ENCODE results near the gene TCP10L. TPM values are rescaled to one million over a fixed set of nuclear protein-coding genes. Genes with fewer than 3 reads are reported as not detected.
"Not testable (repeated sequence)": the region's sequence is repeated elsewhere in the genome, so short reads cannot be mapped to it uniquely, and the experiment has no call there.

TCP10L gene
- 1 to 10 TPM in 1 of 2 experiments, under 1 TPM in 1; 0.23 to 1.1 TPM for total RNA-seq

GRCh38 chr21:32585042-32585710, at the start of gene TCP10L:
Gene TCP10L, minus strand, starts transcription at chr21:32585523. Its CDS starts 1,219 bp downstream, at chr21:32584304.
- DNase-seq, result no peak
- Mint-ChIP-seq H3K4me3 (peak within 1 kb of the TSS; percentile 53), H3K4me1 (peaks cover 6% of the 10 kb centered on the region), H3K27me3 (no peaks in the 10 kb centered on the region), H3K9me3 (no peaks in the 10 kb centered on the region), H3K36me3 (no peaks in the 10 kb centered on the region), H3K27ac (no peak within 1 kb of the TSS)
- ATAC-seq (ENCODE audit: low read depth), result no peak
- POLR2A ChIA-PET, result no interaction called here

GRCh38 chr21:32626621-32627196, 41.4 kb upstream of the TCP10L start:
- no peak overlapping the region for H3K4me3 Mint-ChIP-seq
- no peak for DNase-seq
- peaks cover 13% of the 10 kb centered on the region for H3K27me3 Mint-ChIP-seq
- POLR2A ChIA-PET, result no interaction called here
- H3K9me3 Mint-ChIP-seq, result no peaks in the 10 kb centered on the region
- ATAC-seq (ENCODE audit: low read depth), result no peak
- H3K36me3 Mint-ChIP-seq, result peaks cover 8% of the 10 kb centered on the region
- H3K27ac Mint-ChIP-seq, result no peak overlapping the region
- H3K4me1 Mint-ChIP-seq, result peaks cover 4% of the 10 kb centered on the region

GRCh38 chr21:32618218-32618617, 32.9 kb upstream of the TCP10L start:
- H3K9me3 Mint-ChIP-seq; H3K36me3 Mint-ChIP-seq; DNase-seq; H3K4me3 Mint-ChIP-seq; H3K4me1 Mint-ChIP-seq; POLR2A ChIA-PET; ATAC-seq (ENCODE audit: low read depth); H3K27ac Mint-ChIP-seq: not testable (repeated sequence)
- peaks cover 27% of the 10 kb centered on the region for H3K27me3 Mint-ChIP-seq

GRCh38 chr21:32613436-32614043, 28.2 kb upstream of the TCP10L start:
- peaks cover 5% of the 10 kb centered on the region for H3K36me3 Mint-ChIP-seq
- H3K27me3 Mint-ChIP-seq, result peaks cover 10% of the 10 kb centered on the region
- POLR2A ChIA-PET, result interaction anchor here (2.4 to 2.8 kb wide), 2 partner anchors 157 to 221 kb away, joined by 10 to 18 read pairs; partner anchors contain the start of genes PAXBP1 and URB1
- H3K4me3 Mint-ChIP-seq, result peak overlapping the region; percentile 99
- peaks cover 10% of the 10 kb centered on the region for H3K4me1 Mint-ChIP-seq
- ATAC-seq (ENCODE audit: low read depth) (no peak), DNase-seq (no peak)
- no peaks in the 10 kb centered on the region for H3K9me3 Mint-ChIP-seq
- H3K27ac Mint-ChIP-seq, result no peak overlapping the region

GRCh38 chr21:32612999-32613337, 27.6 kb upstream of the TCP10L start:
- H3K36me3 Mint-ChIP-seq, result peaks cover 5% of the 10 kb centered on the region
- peak overlapping the region; percentile 99 for H3K4me3 Mint-ChIP-seq
- POLR2A ChIA-PET, result interaction anchor here (1.1 to 2.8 kb wide), 4 partner anchors 114 to 221 kb away, joined by 4 to 18 read pairs (median 8); partner anchors contain the start of genes PAXBP1, SYNJ1 and URB1
- no peaks in the 10 kb centered on the region for H3K9me3 Mint-ChIP-seq
- H3K4me1 Mint-ChIP-seq, result peaks cover 10% of the 10 kb centered on the region
- ATAC-seq (ENCODE audit: low read depth) (peak; percentile 3), DNase-seq (no peak)
- H3K27me3 Mint-ChIP-seq, result peaks cover 8% of the 10 kb centered on the region
- peak overlapping the region; percentile 90 for H3K27ac Mint-ChIP-seq

- no peaks in the 10 kb centered on the region for H3K9me3 Mint-ChIP-seq
- peak; percentile 90 for ATAC-seq (ENCODE audit: low read depth)
- peaks cover 6% of the 10 kb centered on the region for H3K27me3 Mint-ChIP-seq
- DNase-seq, result peak; percentile 85
- H3K4me3 Mint-ChIP-seq, result peak within 1 kb of the TSS; percentile 99
- POLR2A ChIA-PET, result interaction anchor here (0.6 to 2.8 kb wide), 7 partner anchors 43 to 220 kb away, joined by 3 to 18 read pairs (median 5); partner anchors contain the start of genes PAXBP1, SYNJ1 and URB1
- H3K4me1 Mint-ChIP-seq, result peaks cover 10% of the 10 kb centered on the region
- H3K36me3 Mint-ChIP-seq, result peaks cover 5% of the 10 kb centered on the region
- peak within 1 kb of the TSS; percentile 90 for H3K27ac Mint-ChIP-seq
Observed at GRCh38 chr21:32612075-32612998, 27.0 kb upstream of the TCP10L start, which contains the start of gene CFAP298. Gene CFAP298, minus strand, starts transcription at chr21:32612377. Its CDS starts 134 bp downstream, at chr21:32612243.

GRCh38 chr21:32611471-32611997, 26.2 kb upstream of the TCP10L start:
- DNase-seq (peak; percentile 51), ATAC-seq (ENCODE audit: low read depth) (peak; percentile 37)
- POLR2A ChIA-PET, result interaction anchor here (0.8 to 2.8 kb wide), 5 partner anchors 43 to 219 kb away, joined by 3 to 18 read pairs (median 7); partner anchors contain the start of genes PAXBP1 and URB1
- Mint-ChIP-seq H3K27ac (peak overlapping the region; percentile 90), H3K4me3 (peak overlapping the region; percentile 99), H3K27me3 (peaks cover 6% of the 10 kb centered on the region), H3K4me1 (peaks cover 10% of the 10 kb centered on the region), H3K36me3 (peaks cover 8% of the 10 kb centered on the region), H3K9me3 (no peaks in the 10 kb centered on the region)

GRCh38 chr21:32610940-32611339, 25.6 kb upstream of the TCP10L start:
- POLR2A ChIA-PET, result interaction anchor here (1.5 to 2.8 kb wide), 4 partner anchors 42 to 219 kb away, joined by 5 to 18 read pairs (median 8); partner anchors contain the start of genes PAXBP1 and URB1
- not testable (repeated sequence) for H3K27me3 Mint-ChIP-seq; H3K9me3 Mint-ChIP-seq; H3K27ac Mint-ChIP-seq; DNase-seq; ATAC-seq (ENCODE audit: low read depth)
- Mint-ChIP-seq H3K36me3 (peaks cover 12% of the 10 kb centered on the region), H3K4me3 (peak overlapping the region; percentile 71), H3K4me1 (peaks cover 10% of the 10 kb centered on the region)

- DNase-seq, result no peak
- no peak for ATAC-seq (ENCODE audit: low read depth)
- POLR2A ChIA-PET, result interaction anchor here (0.7 kb wide), 2 partner anchors 10 to 265 kb away, joined by 4 to 6 read pairs; no protein-coding TSS in a partner anchor
- Mint-ChIP-seq H3K9me3 (no peaks in the 10 kb centered on the region), H3K27ac (no peak overlapping the region), H3K27me3 (no peaks in the 10 kb centered on the region), H3K4me3 (no peak overlapping the region), H3K36me3 (peaks cover 15% of the 10 kb centered on the region), H3K4me1 (peaks cover 10% of the 10 kb centered on the region)
Observed at GRCh38 chr21:32608851-32609250, 23.5 kb upstream of the TCP10L start.

GRCh38 chr21:32605469-32605868, 20.1 kb upstream of the TCP10L start:
- H3K27ac Mint-ChIP-seq, result no peak overlapping the region

GRCh38 chr21:32604464-32604863, 19.1 kb upstream of the TCP10L start:
- no peak overlapping the region for H3K4me3 Mint-ChIP-seq
- DNase-seq, result no peak
- H3K36me3 Mint-ChIP-seq, result peaks cover 25% of the 10 kb centered on the region
- H3K27me3 Mint-ChIP-seq, result no peaks in the 10 kb centered on the region
- H3K9me3 Mint-ChIP-seq, result no peaks in the 10 kb centered on the region
- ATAC-seq (ENCODE audit: low read depth), result no peak
- POLR2A ChIA-PET, result interaction anchor here (0.6 kb wide), 2 partner anchors 203 to 232 kb away, joined by 3 read pairs; no protein-coding TSS in a partner anchor
- H3K27ac Mint-ChIP-seq, result no peak overlapping the region
- peaks cover 4% of the 10 kb centered on the region for H3K4me1 Mint-ChIP-seq

More at GRCh38 chr21:32605469-32605868, 20.1 kb upstream of the TCP10L start:
- H3K27me3 Mint-ChIP-seq, result no peaks in the 10 kb centered on the region
- H3K36me3 Mint-ChIP-seq, result peaks cover 23% of the 10 kb centered on the region
- peaks cover 8% of the 10 kb centered on the region for H3K4me1 Mint-ChIP-seq
- no peak overlapping the region for H3K4me3 Mint-ChIP-seq
- DNase-seq (no peak), ATAC-seq (ENCODE audit: low read depth) (no peak)
- no peaks in the 10 kb centered on the region for H3K9me3 Mint-ChIP-seq
- POLR2A ChIA-PET, result interaction anchor here (1.0 kb wide), 1 partner anchor 204 kb away, joined by 4 read pairs; no protein-coding TSS in a partner anchor

- no peaks in the 10 kb centered on the region for H3K27me3 Mint-ChIP-seq
- peaks cover 2% of the 10 kb centered on the region for H3K4me1 Mint-ChIP-seq
- no peaks in the 10 kb centered on the region for H3K9me3 Mint-ChIP-seq
- no peak overlapping the region for H3K27ac Mint-ChIP-seq
- POLR2A ChIA-PET, result no interaction called here
- no peak for DNase-seq
- ATAC-seq (ENCODE audit: low read depth), result no peak
- H3K4me3 Mint-ChIP-seq, result no peak overlapping the region
- peaks cover 23% of the 10 kb centered on the region for H3K36me3 Mint-ChIP-seq
Observed at GRCh38 chr21:32603131-32603530, 17.8 kb upstream of the TCP10L start.

Measured in activated naive CD8-positive, alpha-beta T cell treated with anti-CD3 and anti-CD28 coated beads, Interleukin-2, amount 10 ng/mL, durations not matched to agents 7 days and 5 days (primary cell).